A549 treated with Hydrocortisone at 1 μM for 4 hours (cell line): Measurements from ENCODE around the gene ACTL7B. TPM values are rescaled to one million over a fixed set of nuclear protein-coding genes. Genes with fewer than 3 reads are reported as not detected.

Experiments
- total RNA-seq: library from RNA; stranded (reverse); fragments of 200-300 nt; extraction: Qiagen RNA extraction; gene quantifications from 5 replicates; pipeline ENCODE4 v1.2.3, GENCODE V29; 2022

ACTL7B gene
- 0.03 to 0.07 TPM in 2 of 5 replicates, not detected in the others for total RNA-seq

GRCh38 chr9:108855888-108856287 lies at the start of gene ACTL7B:
Gene ACTL7B (minus strand): TSS chr9:108855986. CDS start chr9:108855930, 56 bp downstream.

GRCh38 chr9:108861997-108862396 lies 6.2 kb upstream of the ACTL7B start, which contains the start of gene ACTL7A:
Gene ACTL7A (plus strand): TSS chr9:108862266. CDS start chr9:108862323, 57 bp downstream.

Other genes with a start within 250 kb of the ACTL7B start
- not detected in 5 replicates for gene ACTL7A, start 6.3 kb upstream of the ACTL7B start, total RNA-seq
- gene ELP1, start 78.1 kb upstream of the ACTL7B start, total RNA-seq: 19.1 to 23.3 TPM (median 19.7 TPM) in 5 replicates
- gene ABITRAM, start 78.4 kb upstream of the ACTL7B start, total RNA-seq: 20.1 to 25.4 TPM (median 22.2 TPM) in 5 replicates
- gene CTNNAL1, start 157.5 kb upstream of the ACTL7B start, total RNA-seq: 44.7 to 57.0 TPM (median 53.3 TPM) in 5 replicates